HG03139 (cell line): ENCODE results near the gene VILL.

Experiments used
- ATAC-seq: cut with Tn5 transposase; IDR thresholded peaks from one replicate; pipeline ENCODE4 v1.9.1; 2021; ENCODE audit not compliant: unreplicated experiment

The VILL gene

GRCh38 chr3:38016410-38016809 lies 25.8 kb downstream of the VILL start:
- no peak for ATAC-seq

- no peak for ATAC-seq
These were observed 26.4 kb downstream of the VILL start for GRCh38 chr3:38016847-38017444.

GRCh38 chr3:38017445-38018295 lies 27.1 kb downstream of the VILL start:
- ATAC-seq: no peak

GRCh38 chr3:38018296-38019266 lies 28.0 kb downstream of the VILL start:
- ATAC-seq: no peak

GRCh38 chr3:38019658-38020341 lies 29.2 kb downstream of the VILL start:
- ATAC-seq: no peak

- no peak for ATAC-seq
These were observed 29.7 kb downstream of the VILL start for GRCh38 chr3:38020342-38020726.

GRCh38 chr3:38021196-38021595 lies 30.6 kb downstream of the VILL start:
- ATAC-seq: no peak

GRCh38 chr3:38022301-38022700 lies 31.7 kb downstream of the VILL start:
- ATAC-seq: no peak

- no peak for ATAC-seq
These were observed 32.5 kb downstream of the VILL start for GRCh38 chr3:38022896-38023709.

GRCh38 chr3:38026856-38027255 lies 36.3 kb downstream of the VILL start:
- no peak for ATAC-seq

- ATAC-seq: no peak
These were observed 37.2 kb downstream of the VILL start for GRCh38 chr3:38027466-38028465.

- no peak for ATAC-seq
These were observed 38.2 kb downstream of the VILL start for GRCh38 chr3:38028621-38029361.

- no peak for ATAC-seq
These were observed 39.0 kb downstream of the VILL start, which contains the start of gene PLCD1 for GRCh38 chr3:38029400-38030125. PLCD1 (minus strand) TSS chr3:38029642; CDS start chr3:38029539, 103 bp downstream.

GRCh38 chr3:38030126-38031021 lies 39.8 kb downstream of the VILL start:
- ATAC-seq: no peak

- no peak for ATAC-seq
These were observed 40.7 kb downstream of the VILL start for GRCh38 chr3:38031022-38031994.
